ENCODE measurements around the gene CD22.

The CD22 gene

DNA sequence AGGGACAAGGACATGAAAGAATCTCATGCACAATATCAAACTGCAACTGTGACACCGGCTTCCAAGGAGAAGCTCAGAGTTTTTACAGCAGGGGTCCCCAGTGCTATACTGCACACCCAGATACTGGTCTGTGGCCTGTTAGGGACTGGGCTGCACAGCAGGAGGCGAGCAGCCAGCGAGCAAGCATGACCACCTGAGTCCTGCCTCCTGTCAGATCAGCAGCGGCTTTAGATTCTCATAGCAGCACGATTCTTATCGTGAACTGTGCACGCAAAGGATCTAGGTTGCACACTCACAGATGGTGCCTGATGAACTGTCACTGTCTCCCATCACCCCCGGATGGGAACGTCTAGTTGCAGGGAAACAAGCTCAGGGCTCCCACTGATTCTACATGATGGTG, 13.1 kb upstream of the CD22 start:
- no peak for DNase-seq

DNA sequence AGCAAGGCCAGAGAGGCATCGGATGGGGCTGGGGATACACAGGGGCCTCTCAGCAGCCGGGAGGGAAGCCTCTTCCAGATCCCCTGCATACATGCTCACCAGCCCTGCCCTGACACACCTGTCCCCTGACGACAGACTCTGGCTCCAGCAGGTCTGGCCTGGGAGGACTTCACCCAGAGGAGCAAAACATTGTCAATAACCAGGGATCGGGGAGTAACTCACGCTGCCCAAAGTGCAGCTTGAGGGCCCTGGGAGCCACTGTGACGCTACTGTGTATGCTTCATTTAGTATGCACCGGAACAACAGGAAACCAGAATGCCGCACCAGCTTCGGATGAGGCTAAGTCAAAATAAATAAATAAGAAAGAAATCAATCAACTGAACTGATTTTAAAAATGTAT, 12.4 kb upstream of the CD22 start:
- DNase-seq, result no peak

DNA sequence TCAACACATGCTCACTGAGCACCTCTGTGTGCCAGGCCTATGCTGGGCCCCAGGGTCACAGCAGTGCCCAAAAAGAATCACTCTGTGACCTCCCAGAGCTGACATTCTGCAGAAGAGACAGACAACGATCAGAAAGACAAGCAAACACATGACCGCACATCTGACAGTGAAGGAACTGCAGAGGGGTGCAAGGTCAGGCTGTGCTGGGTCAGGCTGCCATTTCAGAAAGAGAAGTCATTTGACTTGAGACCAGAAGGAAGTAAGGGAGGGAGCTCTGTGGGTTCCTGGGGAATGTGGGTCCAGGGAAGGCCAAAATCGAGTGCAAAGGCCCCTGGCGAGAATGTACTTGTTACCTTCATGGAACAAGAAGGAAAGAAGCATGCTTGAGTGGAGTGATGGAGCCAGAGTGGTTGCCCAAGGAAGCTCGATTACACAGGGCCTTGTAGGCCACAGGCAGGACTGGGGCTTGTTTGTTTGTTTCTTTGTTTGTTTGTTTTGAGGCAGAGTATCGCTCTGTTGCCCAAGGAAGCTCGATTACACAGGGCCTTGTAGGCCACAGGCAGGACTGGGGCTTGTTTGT, 11.4 kb upstream of the CD22 start:
- no peak for DNase-seq

DNA sequence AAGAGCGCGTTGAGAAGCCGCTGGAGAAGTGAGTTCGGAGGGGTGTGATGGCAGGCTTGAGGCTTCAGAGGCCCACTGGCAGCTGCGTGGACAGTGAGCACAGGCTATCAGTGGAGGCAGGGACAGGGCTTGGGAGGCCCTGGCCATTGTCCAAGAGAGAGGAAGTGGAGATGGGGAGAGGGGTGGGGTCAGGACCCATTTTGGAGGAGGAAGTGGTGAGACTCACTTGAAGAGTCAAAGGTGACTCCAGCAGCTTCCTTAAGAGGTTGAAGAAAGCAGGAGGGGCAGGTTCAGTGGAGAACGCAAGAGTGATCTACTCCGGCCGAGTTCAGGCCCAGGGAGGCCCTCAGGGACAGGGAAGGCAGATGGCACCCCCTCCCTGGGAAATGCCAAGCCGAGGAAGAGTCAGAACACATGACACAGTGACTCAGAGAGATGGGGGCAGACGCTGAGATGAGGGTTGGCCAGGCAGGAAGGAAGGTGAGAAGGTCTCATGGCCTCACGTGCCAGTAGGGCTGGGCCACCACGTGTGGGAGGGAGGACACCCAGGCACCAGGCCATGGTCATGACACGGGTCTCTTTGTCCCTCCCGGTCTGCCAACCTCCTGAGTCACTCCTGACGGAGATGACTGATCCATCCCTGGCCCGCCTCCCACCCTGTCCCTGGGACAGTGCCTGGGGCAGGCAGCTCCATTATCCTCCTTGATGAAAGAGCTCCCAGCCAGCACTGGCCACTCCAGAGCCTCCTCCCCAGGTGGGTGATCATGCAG, 10.1 kb upstream of the CD22 start:
- no peak for DNase-seq

DNA sequence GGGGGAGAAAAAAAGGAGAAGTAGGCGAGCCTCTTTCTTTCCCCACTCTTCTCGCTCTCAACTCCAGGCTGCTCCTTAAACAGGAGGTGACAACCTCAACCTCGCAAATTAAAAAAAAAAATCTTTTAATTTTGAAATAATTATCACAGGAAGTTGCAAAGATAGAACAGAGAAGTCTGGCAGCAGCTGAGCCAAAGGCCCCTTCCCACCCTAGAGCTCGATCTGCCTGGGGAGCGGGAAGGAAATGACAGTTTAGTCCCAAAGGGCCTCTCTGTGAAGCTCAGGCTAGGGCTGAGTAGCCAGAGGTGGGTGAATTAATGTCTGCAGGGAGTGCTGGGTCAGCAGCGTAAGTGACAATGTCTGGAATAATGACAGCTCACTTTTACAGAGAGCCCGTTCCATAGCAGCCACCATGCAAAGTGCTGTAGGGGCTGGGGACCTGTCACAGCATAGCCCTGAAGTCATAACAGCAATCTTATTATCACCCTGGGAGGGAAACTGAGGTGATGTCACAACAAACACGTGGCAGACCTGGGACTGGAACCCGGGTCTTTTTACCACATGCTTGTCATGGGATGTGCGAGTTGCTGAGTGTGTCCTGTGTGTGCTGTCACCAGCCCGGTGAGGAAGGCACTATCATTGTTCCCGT, 8.8 kb upstream of the CD22 start:
- no peak for DNase-seq

DNA sequence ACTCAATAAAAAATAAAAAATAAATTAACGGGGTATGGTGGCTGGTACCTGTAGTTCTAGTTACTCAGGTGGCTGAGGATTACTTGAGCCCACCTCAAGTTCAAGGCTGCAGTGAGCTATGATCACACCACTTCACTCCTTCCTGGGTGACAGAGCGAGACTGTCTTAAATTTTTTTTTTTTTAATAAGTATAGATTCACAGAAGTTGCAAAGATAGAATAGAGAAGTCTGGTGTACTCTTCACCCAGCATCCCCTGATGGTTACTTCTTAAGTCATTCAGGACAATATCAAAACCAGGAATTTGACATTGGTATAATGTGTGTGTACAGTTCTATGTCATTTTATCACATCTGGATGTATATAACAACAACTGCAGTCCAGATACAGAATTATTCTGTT, 7.7 kb upstream of the CD22 start:
- no peak for DNase-seq

DNA sequence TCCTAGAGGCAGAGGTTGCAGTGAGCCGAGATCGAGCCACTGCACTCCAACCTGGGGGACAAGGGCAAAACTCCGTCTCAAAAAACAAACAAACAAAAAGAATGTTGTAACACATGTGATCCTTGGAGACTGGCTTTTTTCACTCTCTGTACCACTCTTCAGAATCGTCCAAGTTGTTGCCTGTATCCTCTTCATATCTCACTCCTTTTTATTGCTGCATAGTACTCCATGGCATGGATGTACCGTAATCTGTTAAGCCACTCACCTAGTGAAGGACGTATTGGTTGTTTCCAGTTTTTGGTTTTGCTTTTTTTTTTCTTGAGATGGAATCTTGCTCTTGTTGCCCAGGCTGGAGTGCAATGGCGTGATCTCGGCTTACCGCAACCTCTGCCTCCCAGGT, 7.0 kb upstream of the CD22 start:
- DNase-seq, result no peak

DNA sequence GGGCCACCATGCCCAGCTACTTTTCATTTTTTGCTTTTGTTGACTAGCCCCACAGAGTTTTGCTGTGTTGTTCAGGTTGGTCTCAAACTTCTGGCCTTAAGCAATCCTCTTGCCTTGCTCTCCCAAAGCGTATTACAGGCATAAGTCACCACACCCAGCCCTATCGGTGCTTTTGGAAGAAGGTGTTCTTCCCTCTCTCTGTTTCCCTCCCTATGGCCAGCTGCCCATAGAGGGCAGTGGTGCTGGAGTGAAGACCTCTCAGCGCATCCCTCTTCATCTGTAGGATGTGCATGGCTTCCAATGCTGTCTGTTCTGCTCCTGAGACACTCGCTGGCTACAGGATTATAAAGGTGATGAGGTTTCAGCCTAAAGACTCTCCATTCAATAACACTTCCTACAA, 1.3 kb upstream of the CD22 start:
- DNase-seq, result no peak

DNA sequence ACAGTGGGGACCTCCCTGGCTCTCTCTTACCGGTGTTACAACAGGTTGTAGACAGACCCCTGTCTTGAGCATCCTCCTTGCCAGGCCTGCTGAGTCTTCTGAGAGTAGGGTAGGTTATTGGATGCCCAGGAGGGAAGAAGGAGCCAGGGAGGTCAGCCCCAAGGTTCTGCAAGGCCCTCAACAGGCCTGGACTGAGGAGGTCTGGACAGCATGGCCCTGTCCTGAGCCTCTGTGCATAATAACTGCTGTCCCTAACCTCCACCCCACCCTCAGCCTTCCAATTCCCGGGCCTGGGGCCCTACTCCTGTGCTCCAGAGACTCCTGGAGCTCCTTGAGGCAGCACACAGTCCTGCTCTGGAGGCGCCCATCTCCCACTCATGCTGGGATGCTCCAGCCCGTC, 336 bp downstream of the CD22 start:
- no peak for DNase-seq

DNA sequence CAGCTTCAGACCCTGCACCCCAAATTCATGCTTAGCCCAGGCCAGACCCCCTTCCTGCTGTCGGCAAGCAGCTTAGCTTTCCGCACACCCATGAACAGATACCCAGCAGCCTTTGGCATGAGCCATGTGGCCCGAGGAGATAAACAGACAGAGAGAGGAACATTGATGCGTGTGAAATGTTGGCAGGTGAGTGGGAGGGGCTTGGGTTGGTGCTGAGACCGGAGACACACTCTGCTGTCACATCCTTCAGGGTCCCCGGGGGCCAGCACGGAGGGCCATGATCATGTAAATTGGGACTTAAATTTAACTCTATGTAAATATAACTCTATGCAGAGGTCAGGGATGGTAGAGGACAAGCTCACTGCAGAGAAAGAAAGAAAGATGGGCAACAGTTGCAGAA, 1.5 kb downstream of the CD22 start:
- no peak for DNase-seq

DNA sequence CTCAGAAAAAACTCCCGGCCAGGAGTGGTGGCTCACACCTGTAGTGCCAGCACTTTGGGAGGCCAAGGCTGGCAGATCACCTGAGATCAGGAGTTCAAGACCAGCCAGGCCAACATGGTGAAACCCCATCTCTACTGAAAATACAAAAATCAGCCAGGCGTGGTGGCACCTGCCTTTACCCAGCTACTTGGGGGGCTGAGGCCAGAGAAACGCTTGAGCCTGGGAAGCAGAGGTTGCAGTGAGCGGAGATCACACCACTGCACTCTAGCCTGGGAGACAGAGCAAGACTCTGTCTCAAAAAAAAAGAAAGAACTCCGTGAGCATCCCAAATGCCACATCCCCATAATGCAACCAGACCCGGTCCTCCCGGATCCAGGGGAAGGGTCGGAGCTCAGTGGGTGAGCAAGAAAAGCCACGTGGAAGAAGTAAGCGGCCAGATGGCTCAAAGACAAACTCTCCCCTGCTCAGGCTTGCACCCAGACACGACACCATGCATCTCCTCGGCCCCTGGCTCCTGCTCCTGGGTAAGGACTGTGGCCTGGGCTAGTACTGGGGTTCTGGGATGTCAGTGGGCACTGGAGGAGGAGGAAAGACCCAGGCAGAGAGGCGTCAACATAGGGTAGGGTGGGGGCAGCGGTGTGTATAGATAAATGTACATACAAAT, 2.7 kb downstream of the CD22 start:
- no peak for DNase-seq

DNA sequence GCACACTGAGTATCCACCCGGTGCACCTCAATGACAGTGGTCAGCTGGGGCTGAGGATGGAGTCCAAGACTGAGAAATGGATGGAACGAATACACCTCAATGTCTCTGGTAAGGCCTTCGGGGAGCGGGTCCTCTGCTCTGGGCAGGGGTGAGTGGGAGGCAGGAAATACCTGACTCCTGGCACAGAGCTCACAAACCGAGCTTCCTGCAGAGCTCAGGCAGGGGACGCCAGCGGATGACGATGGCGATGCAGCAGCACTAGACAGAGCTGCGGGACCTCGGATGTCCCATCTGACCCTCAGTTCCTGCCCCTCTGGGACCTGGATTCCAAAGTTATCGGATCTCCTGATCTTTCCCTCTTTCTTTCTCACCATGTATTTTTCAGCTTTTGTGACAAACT, 3.8 kb downstream of the CD22 start:
- DNase-seq, result no peak

DNA sequence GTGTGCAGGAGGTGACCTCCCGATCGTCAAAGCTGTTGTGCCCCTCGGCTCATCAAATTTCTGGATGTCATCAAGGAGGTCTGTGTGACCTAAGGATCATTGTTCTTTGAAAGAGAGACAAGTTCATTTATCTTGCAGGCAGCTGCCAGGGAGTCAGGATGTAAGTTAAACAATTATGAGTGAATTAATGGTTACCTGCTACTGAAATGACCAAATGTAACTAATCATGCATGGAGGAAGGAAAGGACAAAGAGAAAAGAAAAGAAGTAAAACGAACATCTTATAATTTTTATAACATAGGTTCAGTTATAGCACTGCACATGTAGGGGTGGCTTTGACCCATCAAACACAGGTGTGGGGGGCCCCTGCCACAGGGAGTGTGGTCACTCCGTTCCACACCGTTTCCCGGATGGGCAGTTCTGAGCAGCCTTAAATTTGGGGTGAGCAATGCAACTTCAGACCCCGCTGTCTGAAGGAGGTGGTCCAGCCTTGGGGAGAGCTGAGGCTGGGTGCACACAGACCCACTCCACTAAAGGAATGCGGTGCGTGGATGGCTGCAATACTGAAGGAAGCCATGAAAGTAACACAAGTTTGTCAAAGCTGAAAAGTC, 5.3 kb downstream of the CD22 start:
- no peak for DNase-seq

DNA sequence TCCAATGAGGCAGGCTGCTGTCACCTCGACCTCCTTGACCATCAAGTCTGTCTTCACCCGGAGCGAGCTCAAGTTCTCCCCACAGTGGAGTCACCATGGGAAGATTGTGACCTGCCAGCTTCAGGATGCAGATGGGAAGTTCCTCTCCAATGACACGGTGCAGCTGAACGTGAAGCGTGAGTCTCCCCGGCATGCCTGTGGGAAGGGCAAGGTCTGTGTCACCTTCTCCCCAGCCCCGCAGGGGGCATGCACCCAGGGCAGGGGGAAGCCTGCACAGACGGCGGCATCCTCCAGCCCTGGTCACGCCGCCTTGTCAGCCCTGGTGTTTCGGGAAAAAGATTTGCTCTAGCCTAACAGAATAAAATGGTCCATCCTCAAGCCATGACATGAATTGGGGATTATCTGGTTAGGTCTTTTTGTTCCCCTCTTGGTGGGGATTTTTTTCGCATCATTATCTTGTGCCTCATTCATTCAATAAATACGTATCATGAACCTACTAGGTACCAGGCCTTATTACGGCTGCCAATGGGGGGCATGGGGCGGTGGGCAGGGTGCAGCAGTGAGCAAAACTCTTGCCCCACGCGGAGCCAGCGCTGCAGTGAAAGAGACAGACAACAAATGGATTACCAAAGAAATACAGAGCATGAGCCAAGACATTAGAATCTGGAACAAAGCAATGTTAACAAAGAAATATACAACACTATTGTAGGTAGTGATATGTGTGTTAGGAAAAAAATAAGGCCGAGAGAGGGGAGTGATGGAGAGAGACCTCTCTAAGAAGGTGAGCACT, 7.4 kb downstream of the CD22 start:
- DNase-seq, result no peak

DNA sequence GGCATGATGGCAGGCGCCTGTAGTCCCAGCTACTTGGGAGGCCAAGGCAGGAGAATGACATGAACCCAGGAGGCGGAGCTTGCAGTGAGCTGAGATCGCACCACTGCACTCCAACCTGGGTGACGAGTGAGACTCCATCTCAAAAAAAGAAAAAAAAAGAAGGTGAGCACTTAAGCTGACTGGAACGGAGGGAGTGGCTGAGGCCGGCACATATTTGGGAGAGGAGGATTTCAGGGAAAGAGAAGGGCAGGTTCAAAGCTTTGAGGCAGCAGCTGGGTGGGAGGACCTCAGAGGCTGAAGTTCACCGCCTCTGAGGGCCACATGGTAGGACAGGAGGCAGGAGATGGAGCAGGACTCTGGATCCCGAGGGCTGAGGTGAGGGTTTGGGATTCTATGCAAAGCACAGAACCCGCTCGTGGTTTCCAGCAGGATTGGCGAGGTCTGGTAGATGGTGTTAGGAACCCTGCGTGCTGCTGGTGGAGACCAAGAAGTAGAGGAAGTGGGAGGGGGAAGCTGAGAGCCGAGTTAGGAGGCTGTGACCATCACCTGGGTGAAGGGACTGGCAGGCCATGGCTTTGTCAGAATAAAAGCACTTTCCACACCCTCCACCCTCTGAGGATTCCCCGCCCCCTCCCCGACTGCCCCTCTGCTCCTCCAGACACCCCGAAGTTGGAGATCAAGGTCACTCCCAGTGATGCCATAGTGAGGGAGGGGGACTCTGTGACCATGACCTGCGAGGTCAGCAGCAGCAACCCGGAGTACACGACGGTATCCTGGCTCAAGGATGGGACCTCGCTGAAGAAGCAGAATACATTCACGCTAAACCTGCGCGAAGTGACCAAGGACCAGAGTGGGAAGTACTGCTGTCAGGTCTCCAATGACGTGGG, 8.4 kb downstream of the CD22 start:
- DNase-seq, result no peak

DNA sequence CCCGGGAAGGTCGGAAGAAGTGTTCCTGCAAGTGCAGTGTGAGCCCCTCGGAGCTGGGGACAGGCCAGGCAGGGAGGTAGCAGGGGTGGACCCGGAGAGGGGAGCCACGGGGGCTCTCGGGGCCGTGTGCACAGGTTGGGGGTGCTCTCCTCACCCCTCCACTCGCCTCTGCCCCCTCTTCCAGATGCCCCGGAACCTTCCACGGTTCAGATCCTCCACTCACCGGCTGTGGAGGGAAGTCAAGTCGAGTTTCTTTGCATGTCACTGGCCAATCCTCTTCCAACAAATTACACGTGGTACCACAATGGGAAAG, 9.0 kb downstream of the CD22 start:
- DNase-seq, result no peak

DNA sequence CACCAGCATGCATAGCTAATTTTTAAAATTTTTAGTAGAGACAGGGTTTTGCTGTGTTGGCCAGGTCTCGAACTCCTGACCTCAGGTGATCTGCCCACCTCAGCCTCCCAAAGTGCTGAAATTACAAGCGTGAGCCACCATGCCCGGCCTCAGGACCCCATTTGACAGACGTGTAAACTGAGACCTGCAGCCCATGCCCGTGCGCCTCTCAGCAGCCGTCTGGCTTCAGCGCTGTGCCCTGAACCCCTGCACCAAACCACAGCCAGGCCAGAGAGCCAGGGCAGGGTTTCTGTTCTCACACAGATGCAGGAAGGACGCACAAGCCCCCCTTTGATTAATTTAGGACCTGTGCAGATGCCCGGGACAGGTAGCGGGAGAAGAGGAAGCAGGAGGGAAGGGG, 11.4 kb downstream of the CD22 start:
- DNase-seq, result no peak

DNA sequence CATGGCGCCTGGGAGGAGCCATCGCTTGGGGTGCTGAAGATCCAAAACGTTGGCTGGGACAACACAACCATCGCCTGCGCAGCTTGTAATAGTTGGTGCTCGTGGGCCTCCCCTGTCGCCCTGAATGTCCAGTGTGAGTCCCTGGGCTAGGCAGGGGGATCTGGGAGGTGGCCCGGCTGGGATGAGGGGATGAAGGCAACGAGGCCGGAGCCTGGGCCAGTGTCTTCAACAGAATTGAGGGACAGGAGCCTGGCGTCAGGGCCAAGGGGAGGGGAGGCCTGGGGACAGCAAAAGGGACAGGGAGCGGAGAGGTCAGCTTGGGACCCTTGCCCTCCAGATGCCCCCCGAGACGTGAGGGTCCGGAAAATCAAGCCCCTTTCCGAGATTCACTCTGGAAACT, 12.0 kb downstream of the CD22 start:
- no peak for DNase-seq

DNA sequence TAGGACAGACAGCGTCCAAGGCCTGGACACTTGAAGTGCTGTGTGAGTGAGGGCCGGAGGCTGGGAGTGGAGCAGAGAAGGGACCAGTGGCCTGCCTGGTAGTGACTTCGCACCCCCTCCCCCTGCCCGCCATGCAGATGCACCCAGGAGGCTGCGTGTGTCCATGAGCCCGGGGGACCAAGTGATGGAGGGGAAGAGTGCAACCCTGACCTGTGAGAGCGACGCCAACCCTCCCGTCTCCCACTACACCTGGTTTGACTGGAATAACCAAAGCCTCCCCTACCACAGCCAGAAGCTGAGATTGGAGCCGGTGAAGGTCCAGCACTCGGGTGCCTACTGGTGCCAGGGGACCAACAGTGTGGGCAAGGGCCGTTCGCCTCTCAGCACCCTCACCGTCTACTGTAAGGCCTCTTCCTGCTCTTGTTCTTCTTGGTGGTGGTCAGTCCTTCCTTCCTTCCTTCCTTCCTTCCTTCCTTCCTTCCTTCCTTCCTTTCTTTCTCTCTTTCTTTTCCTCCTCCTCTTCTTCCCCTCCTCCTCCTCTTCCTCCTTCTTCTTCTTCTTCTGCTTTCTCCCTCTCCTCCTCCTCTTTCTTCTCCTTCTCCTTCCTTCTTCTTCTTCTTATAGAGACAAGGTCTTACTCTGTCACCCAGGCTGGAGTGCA, 12.7 kb downstream of the CD22 start:
- DNase-seq, result no peak

DNA sequence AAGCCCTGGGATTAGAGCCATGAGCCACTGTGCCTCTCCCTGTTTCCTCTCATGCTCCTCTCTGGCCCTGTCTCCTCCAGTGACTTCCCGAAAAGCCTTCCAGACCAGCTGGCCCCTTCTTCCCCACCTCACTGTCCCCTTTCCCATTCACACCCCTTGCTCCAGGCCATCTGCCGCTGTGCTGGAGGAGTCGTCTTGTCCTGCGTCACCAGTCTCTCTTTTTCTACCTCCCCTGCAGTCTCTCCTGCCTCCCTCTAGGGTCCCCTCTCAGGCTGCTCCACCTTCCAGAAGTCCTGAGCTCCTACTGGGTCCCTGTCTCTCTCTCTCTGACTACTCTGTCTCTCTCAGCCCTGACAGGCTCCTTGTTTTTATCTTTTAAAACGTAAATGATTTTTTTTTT, 13.4 kb downstream of the CD22 start:
- no peak for DNase-seq

DNA sequence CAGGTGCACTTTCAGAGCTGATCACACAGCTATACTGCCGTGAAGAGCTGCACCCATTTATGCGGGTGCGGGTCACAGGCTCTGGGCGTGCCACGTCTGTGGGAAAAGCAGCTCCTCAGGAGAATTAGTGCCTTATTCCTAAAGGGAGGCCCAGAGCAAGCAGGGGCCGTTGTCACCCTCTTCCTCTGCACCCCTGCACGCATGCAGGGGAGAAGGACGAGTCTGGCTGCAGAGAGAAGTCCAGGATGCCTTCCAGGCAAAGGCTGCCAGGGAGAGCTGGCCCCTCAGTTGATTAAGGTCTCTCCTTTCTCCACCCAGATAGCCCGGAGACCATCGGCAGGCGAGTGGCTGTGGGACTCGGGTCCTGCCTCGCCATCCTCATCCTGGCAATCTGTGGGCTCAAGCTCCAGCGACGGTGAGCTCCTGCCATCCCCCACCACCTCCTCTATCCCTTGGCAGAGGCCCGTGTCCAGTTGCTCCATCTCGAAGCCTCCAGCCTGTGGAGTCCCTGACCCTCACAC, 15.6 kb downstream of the CD22 start:
- no peak for DNase-seq

Data from NCI-H510A (cell line).